MCF 10A (cell line): Measurements from ENCODE around the gene NFRKB. TPM values are rescaled to one million over a fixed set of nuclear protein-coding genes. Genes with fewer than 3 reads are reported as not detected.

Experiments
- BruUV-seq: library from RNA; stranded (reverse); fragments of 400-500 nt; replicated peaks from 2 replicates; lab custom pipeline; 2021; lab: Mats Ljungman, UMichigan
- CTCF ChIA-PET: fragments of 300-600 bp; sonication (Branson Sonifier 250); formaldehyde crosslinking; extraction: SDS; loops from one replicate; lab custom pipeline; 2021; ENCODE audit warnings: antibody characterized with exemption, inconsistent platforms; lab: Yijun Ruan, JAX
- POLR2A ChIA-PET: fragments of 300-600, 350-650 bp; sonication (Branson Sonifier 250); formaldehyde crosslinking; extraction: SDS; loops from one replicate; lab custom pipeline; 2020; ENCODE audit warnings: antibody characterized with exemption, inconsistent platforms; lab: Yijun Ruan, JAX
- DNase-seq: peaks from one replicate; pipeline ENCODE4 v3.0.0-alpha.2; 2018; ENCODE audit not compliant: unreplicated experiment
- H3K27ac Mint-ChIP-seq: one replicate; pipeline ENCODE4 v1.8.0; 2022; ENCODE audit warnings: mild to moderate bottlenecking, low read depth, mixed read lengths; ENCODE audit not compliant: unreplicated experiment
- H3K27me3 Mint-ChIP-seq: one replicate; pipeline ENCODE4 v1.8.0; 2022; ENCODE audit warnings: mixed read lengths; ENCODE audit not compliant: insufficient read depth, unreplicated experiment
- H3K36me3 Mint-ChIP-seq: one replicate; pipeline ENCODE4 v1.8.0; 2022; ENCODE audit warnings: mild to moderate bottlenecking, moderate library complexity, mixed read lengths; ENCODE audit not compliant: insufficient read depth, unreplicated experiment
- H3K4me1 Mint-ChIP-seq: one replicate; pipeline ENCODE4 v1.8.0; 2022; ENCODE audit warnings: mixed read lengths; ENCODE audit not compliant: insufficient read depth, unreplicated experiment
- H3K4me3 Mint-ChIP-seq: one replicate; pipeline ENCODE4 v1.8.0; 2022; ENCODE audit warnings: mild to moderate bottlenecking, moderate library complexity, mixed read lengths; ENCODE audit not compliant: unreplicated experiment
- H3K9me3 Mint-ChIP-seq: one replicate; pipeline ENCODE4 v1.8.0; 2022; ENCODE audit warnings: mixed read lengths; ENCODE audit not compliant: unreplicated experiment
- CTCF ChIP-seq: fragments of 200-600 bp; IDR thresholded peaks from one replicate; pipeline ENCODE4 v1.8.0; 2022; ENCODE audit warnings: antibody characterized with exemption, mild to moderate bottlenecking; ENCODE audit not compliant: unreplicated experiment
- intact Hi-C: fragments of 100-400 bp; cut with micrococcal nuclease; formaldehyde crosslinking; loops from 2 replicates; pipeline ENCODE4 v1.14.1; 2022
- total RNA-seq: library from RNA; stranded (reverse); gene quantifications from 2 replicates; pipeline ENCODE4 v1.2.3, GENCODE V29; 2022

Gene NFRKB
- total RNA-seq, 1 experiment from 2014 or later: 34.0 TPM

- H3K36me3 Mint-ChIP-seq: peaks cover 5% of the 10 kb centered on the region
- peak overlapping the region; percentile 80 for H3K27ac Mint-ChIP-seq
- TF ChIP-seq CTCF: no peak
- H3K4me3 Mint-ChIP-seq: peak overlapping the region; percentile 2
- H3K27me3 Mint-ChIP-seq: no peaks in the 10 kb centered on the region
- H3K9me3 Mint-ChIP-seq: no peaks in the 10 kb centered on the region
- BruUV-seq: no TSS peak
- DNase-seq: no peak
- H3K4me1 Mint-ChIP-seq: peaks cover 37% of the 10 kb centered on the region
- POLR2A ChIA-PET: interaction anchor here (0.6 to 4.4 kb wide), 16 partner anchors 8 to 180 kb away, joined by 3 to 31 read pairs (median 6); partner anchors contain the start of gene NFRKB
- intact Hi-C loops: no loop called here
- CTCF ChIA-PET: interaction anchor here (0.9 to 1.3 kb wide), 4 partner anchors 10 to 69 kb away, joined by 3 to 8 read pairs (median 6); no protein-coding TSS in a partner anchor
These were observed 41.1 kb downstream of the NFRKB start for GRCh38 chr11:129854232-129854805.

- Mint-ChIP-seq H3K27me3 (no peaks in the 10 kb centered on the region), H3K36me3 (peaks cover 5% of the 10 kb centered on the region), H3K4me1 (peaks cover 37% of the 10 kb centered on the region), H3K4me3 (peak overlapping the region; percentile 2), H3K27ac (peak overlapping the region; percentile 80), H3K9me3 (no peaks in the 10 kb centered on the region)
- no TSS peak for BruUV-seq
- POLR2A ChIA-PET: interaction anchor here (0.7 to 4.4 kb wide), 16 partner anchors 9 to 270 kb away, joined by 3 to 31 read pairs (median 6); partner anchors contain the start of gene NFRKB
- intact Hi-C loops: loop anchor here (1.0 kb wide), 1 partner anchor 279 kb away; no protein-coding TSS in a partner anchor
- peak; percentile 91 for DNase-seq
- CTCF ChIA-PET: interaction anchor here (0.6 to 1.3 kb wide), 5 partner anchors 9 to 68 kb away, joined by 3 to 8 read pairs (median 4); no protein-coding TSS in a partner anchor
- no peak for TF ChIP-seq CTCF
These were observed 41.7 kb downstream of the NFRKB start for GRCh38 chr11:129853518-129854231.

- Mint-ChIP-seq H3K4me3 (no peak overlapping the region), H3K27me3 (no peaks in the 10 kb centered on the region), H3K36me3 (peaks cover 5% of the 10 kb centered on the region), H3K9me3 (no peaks in the 10 kb centered on the region), H3K27ac (peak overlapping the region; percentile 4), H3K4me1 (peaks cover 37% of the 10 kb centered on the region)
- intact Hi-C loops: no loop called here
- CTCF ChIA-PET: interaction anchor here (0.5 kb wide), 1 partner anchor 67 kb away, joined by 4 read pairs; no protein-coding TSS in a partner anchor
- TF ChIP-seq CTCF: no peak
- DNase-seq: peak; percentile 72
- BruUV-seq: no TSS peak
- POLR2A ChIA-PET: interaction anchor here (0.6 to 4.4 kb wide), 7 partner anchors 9 to 782 kb away, joined by 3 to 31 read pairs (median 7); no protein-coding TSS in a partner anchor
These were observed 43.1 kb downstream of the NFRKB start for GRCh38 chr11:129852125-129852740.
